Ovary (tissue), 9 donors: ENCODE measurements around the gene SAE1. TPM values are rescaled to one million over a fixed set of nuclear protein-coding genes. Genes with fewer than 3 reads are reported as not detected.

Experiments used
- DNase-seq, 5 donors: peaks; one replicate each; pipeline ENCODE4 v3.0.0-alpha.2; 2019 to 2020
- H3K27ac ChIP-seq, 2 donors: fragments of 200-600 bp; one replicate each; pipeline versions ENCODE4 v1.5.1 to v1.8.0; 2019 to 2022
- H3K27me3 ChIP-seq: fragments of 200-600 bp; one replicate; pipeline ENCODE4 v1.8.0; 2022
- H3K36me3 ChIP-seq: fragments of 200-600 bp; sonication (generic); one replicate; pipeline ENCODE4 v1.5.1; 2019
- H3K4me1 ChIP-seq: one replicate; pipeline ENCODE4 v1.8.1; 2013; ENCODE audit warnings: mild to moderate bottlenecking, moderate library complexity; ENCODE audit not compliant: insufficient read depth
- H3K4me3 ChIP-seq: fragments of 200-600 bp; sonication (generic); one replicate; pipeline ENCODE4 v1.5.1; 2017
- H3K9me3 ChIP-seq, 2 donors: fragments of 200-600 bp in 1 of 2; sonication (generic) in 1 of 2; one replicate each; pipeline versions ENCODE4 v1.5.1 to v1.8.1; 2013 to 2019; ENCODE audit warnings: mild to moderate bottlenecking in 1 of 2, moderate library complexity in 1 of 2
- CTCF ChIP-seq, 3 donors: fragments of 450-650 bp in 2 of 3; fragments of 200-600 bp in 1 of 3; IDR thresholded peaks; one replicate each; pipeline versions ENCODE4 v1.5.1 to v1.8.0; 2016 to 2022; ENCODE audit warnings: antibody characterized with exemption in 3 of 3, mild to moderate bottlenecking in 1 of 3
- EP300 ChIP-seq: sonication (generic); formaldehyde crosslinking; IDR thresholded peaks from one replicate; pipeline ENCODE4 v1.6.1; 2017; ENCODE audit warnings: antibody characterized with exemption
- POLR2A ChIP-seq: fragments of 450-650 bp; IDR thresholded peaks from one replicate; pipeline ENCODE4 v1.6.1; 2017; ENCODE audit warnings: antibody characterized with exemption, mild to moderate bottlenecking, moderate library complexity
- WGBS, 3 donors: extraction: QIAGEN DNeasy Blood & Tissue Kit in 1 of 3; methylation state at CpG; one replicate each; pipeline versions ENCODE4 v1.1.5 to v1.1.7; 2013 to 2017; 5-methylcytosine and 5-hydroxymethylcytosine counted together
- intact Hi-C, 4 donors: fragments of 100-400 bp; cut with DNase I; formaldehyde crosslinking; loops; one replicate each; pipeline versions ENCODE4 v1.11.0 to v1.15.1; 2022 to 2023
- polyA plus RNA-seq, 2 donors: library from polyadenylated mRNA; stranded (reverse); fragments of 200-250 nt in 1 of 2; fragments of 350-450 nt in 1 of 2; fragmentation: Illumina TruSeq in 1 of 2; extraction: RNeasy Lipid Tissue Mini Kit (QIAGEN cat#74804) in 1 of 2; gene quantifications; one replicate each; pipeline ENCODE4 v1.2.3, GENCODE V29; 2013 to 2014
- total RNA-seq, 7 donors: library from RNA; depleted of rRNA in 2 of 7; stranded (reverse); fragments of >200 nt in 2 of 7; fragmentation: NEBNext Ultra II Directional in 3 of 7; extraction: Animal tissue kit (Norgen Biotek cat#: 25700) in 3 of 7; gene quantifications; one replicate each; pipeline versions ENCODE4 v1.1.0 to v1.2.4, GENCODE V29; 2016 to 2023
- donor health status: DM: no; HTN: no; CAD: no; lungs with moderate emphysema.
- donor health status: DM: no; HTN: no; CAD: no.
- donor health status: Bipolar disorder and iron deficiency.
- donor health status: DM: yes; HTN: yes; CAD: no.
- donor health status: DM: no; HTN: no; CAD: no.
- donor health status: DM: yes; HTN: yes; CAD: no.

Gene SAE1
- total and polyA plus RNA-seq, 9 donors: 25.5 to 138 (median 55.6) TPM

- intact Hi-C loops: no loop called here
- WGBS, 3 donors: 64 to 70% (median 66%) methylated on average over 3 of the region's 3 CpGs
- no peak for DNase-seq
- Histone ChIP-seq H3K36me3 (no peaks in the 10 kb centered on the region), H3K27me3 (no peaks in the 10 kb centered on the region), H3K4me3 (no peak overlapping the region), H3K27ac (no peak overlapping the region), H3K9me3 (no peaks in the 10 kb centered on the region), H3K4me1 (peaks cover 9% of the 10 kb centered on the region)
- TF ChIP-seq CTCF (IDR thresholded peaks at IDR 0.05): no peak
- no peak for TF ChIP-seq POLR2A
- no peak for TF ChIP-seq EP300
Measured at GRCh38 chr19:47161876-47162489, 31.3 kb downstream of the SAE1 start.

- WGBS, 3 donors: 86 to 90% (median 87%) methylated on average over 7 of the region's 7 CpGs
Measured at GRCh38 chr19:47168065-47168464, 37.4 kb downstream of the SAE1 start.

GRCh38 chr19:47172666-47173455 lies 42.2 kb downstream of the SAE1 start:
- Histone ChIP-seq H3K4me1 (peaks cover 6% of the 10 kb centered on the region), H3K27ac (no peak overlapping the region), H3K36me3 (no peaks in the 10 kb centered on the region), H3K4me3 (no peak overlapping the region), H3K9me3 (no peaks in the 10 kb centered on the region), H3K27me3 (no peaks in the 10 kb centered on the region)
- no peak for DNase-seq
- 92 to 95% (median 92%) methylated on average over 19 of the region's 19 CpGs for WGBS, 3 donors
- TF ChIP-seq EP300 (no peak), POLR2A (no peak), CTCF (IDR thresholded peaks at IDR 0.05) (no peak)
- intact Hi-C loops: no loop called here

More at GRCh38 chr19:47168065-47168464, 37.4 kb downstream of the SAE1 start:
- no peak for TF ChIP-seq CTCF (IDR thresholded peaks at IDR 0.05)
- no peak for TF ChIP-seq EP300
- TF ChIP-seq POLR2A: no peak
- H3K9me3 ChIP-seq: no peaks in the 10 kb centered on the region
- no peak for DNase-seq
- no peaks in the 10 kb centered on the region for H3K36me3 ChIP-seq
- no peaks in the 10 kb centered on the region for H3K27me3 ChIP-seq
- H3K27ac ChIP-seq: no peak overlapping the region
- H3K4me3 ChIP-seq: no peak overlapping the region
- H3K4me1 ChIP-seq: no peaks in the 10 kb centered on the region
- intact Hi-C loops: no loop called here

GRCh38 chr19:47176071-47176626 lies 45.5 kb downstream of the SAE1 start:
- H3K4me3 ChIP-seq: no peak overlapping the region
- intact Hi-C loops: no loop called here
- DNase-seq: no peak
- H3K4me1 ChIP-seq: peaks cover 6% of the 10 kb centered on the region
- no peaks in the 10 kb centered on the region for H3K27me3 ChIP-seq
- TF ChIP-seq POLR2A: no peak
- TF ChIP-seq CTCF (IDR thresholded peaks at IDR 0.05): no peak
- TF ChIP-seq EP300: no peak
- 47 to 56% (median 52%) methylated on average over 5 of the region's 5 CpGs for WGBS, 3 donors
- no peaks in the 10 kb centered on the region for H3K9me3 ChIP-seq
- H3K36me3 ChIP-seq: no peaks in the 10 kb centered on the region
- H3K27ac ChIP-seq: peak overlapping the region in 1 of 2 donors; percentile 42
